ENCODE measurements around the gene SLC32A1. TPM values are rescaled to one million over a fixed set of nuclear protein-coding genes. Genes with fewer than 3 reads are reported as not detected.

Gene SLC32A1
- total RNA-seq, 1 donor from 2014 or later: not detected

GRCh38 chr20:38737887-38738286 lies 13.6 kb downstream of the SLC32A1 start:
- peaks cover 100% of the 10 kb centered on the region for H3K27me3 ChIP-seq (ENCODE audit: low read depth)
- intact Hi-C loops (cut with micrococcal nuclease): no loop called here
- no peak for DNase-seq

GRCh38 chr20:38745757-38746156 lies 21.5 kb downstream of the SLC32A1 start:
- intact Hi-C loops (cut with micrococcal nuclease): no loop called here
- TF ChIP-seq CTCF (IDR thresholded peaks at IDR 0.05; ENCODE audit: borderline replicate concordance): no peak
- Histone ChIP-seq H3K4me1 (peaks cover 20% of the 10 kb centered on the region), H3K36me3 (no peaks in the 10 kb centered on the region), H3K27me3 (ENCODE audit: low read depth) (peaks cover 40% of the 10 kb centered on the region), H3K9me3 (replicated peaks) (no peaks in the 10 kb centered on the region), H3K27ac (replicated peaks) (no peak overlapping the region), H3K4me3 (no peak overlapping the region)
- DNase-seq: no peak

More at GRCh38 chr20:38737887-38738286, 13.6 kb downstream of the SLC32A1 start:
- Histone ChIP-seq H3K4me3 (no peak overlapping the region), H3K4me1 (no peaks in the 10 kb centered on the region), H3K9me3 (replicated peaks) (no peaks in the 10 kb centered on the region), H3K27ac (replicated peaks) (no peak overlapping the region), H3K36me3 (no peaks in the 10 kb centered on the region)
- no peak for TF ChIP-seq CTCF (IDR thresholded peaks at IDR 0.05; ENCODE audit: borderline replicate concordance)

GRCh38 chr20:38747495-38748096 lies 23.3 kb downstream of the SLC32A1 start:
- TF ChIP-seq CTCF (IDR thresholded peaks at IDR 0.05; ENCODE audit: borderline replicate concordance): no peak
- intact Hi-C loops (cut with micrococcal nuclease): no loop called here

GRCh38 chr20:38748097-38748860 lies 24.0 kb downstream of the SLC32A1 start, which contains the start of gene ACTR5:
Gene ACTR5, plus strand, starts transcription at chr20:38748460. Its CDS starts 19 bp downstream, at chr20:38748479.
- Histone ChIP-seq H3K27me3 (ENCODE audit: low read depth) (peaks cover 15% of the 10 kb centered on the region), H3K36me3 (peaks cover 14% of the 10 kb centered on the region), H3K4me3 (peak within 1 kb of the TSS; percentile 83), H3K9me3 (replicated peaks) (no peaks in the 10 kb centered on the region), H3K27ac (replicated peaks) (peak within 1 kb of the TSS; percentile 77), H3K4me1 (peaks cover 20% of the 10 kb centered on the region)
- intact Hi-C loops (cut with micrococcal nuclease): no loop called here
- no peak for TF ChIP-seq CTCF (IDR thresholded peaks at IDR 0.05; ENCODE audit: borderline replicate concordance)
- DNase-seq: peak; percentile 92

More at GRCh38 chr20:38747495-38748096, 23.3 kb downstream of the SLC32A1 start:
- Histone ChIP-seq H3K36me3 (peaks cover 7% of the 10 kb centered on the region), H3K27ac (replicated peaks) (peak overlapping the region; percentile 77), H3K4me3 (peak overlapping the region; percentile 83), H3K27me3 (ENCODE audit: low read depth) (peaks cover 21% of the 10 kb centered on the region), H3K4me1 (peaks cover 20% of the 10 kb centered on the region), H3K9me3 (replicated peaks) (no peaks in the 10 kb centered on the region)
- no peak for DNase-seq

GRCh38 chr20:38748861-38749149 lies 24.5 kb downstream of the SLC32A1 start:
- DNase-seq: no peak
- Histone ChIP-seq H3K27me3 (ENCODE audit: low read depth) (peaks cover 10% of the 10 kb centered on the region), H3K9me3 (replicated peaks) (no peaks in the 10 kb centered on the region), H3K4me3 (peak overlapping the region; percentile 83), H3K4me1 (peaks cover 20% of the 10 kb centered on the region), H3K27ac (replicated peaks) (peak overlapping the region; percentile 77), H3K36me3 (peaks cover 17% of the 10 kb centered on the region)
- intact Hi-C loops (cut with micrococcal nuclease): no loop called here
- TF ChIP-seq CTCF (IDR thresholded peaks at IDR 0.05; ENCODE audit: borderline replicate concordance): no peak

Measured in left ventricle myocardium inferior (tissue), 1 donor.